ENCODE data around the gene OPRM1.
"Not testable (repeated sequence)": the region's sequence is repeated elsewhere in the genome, so short reads cannot be mapped to it uniquely, and the experiment has no call there.

Gene OPRM1

DNA sequence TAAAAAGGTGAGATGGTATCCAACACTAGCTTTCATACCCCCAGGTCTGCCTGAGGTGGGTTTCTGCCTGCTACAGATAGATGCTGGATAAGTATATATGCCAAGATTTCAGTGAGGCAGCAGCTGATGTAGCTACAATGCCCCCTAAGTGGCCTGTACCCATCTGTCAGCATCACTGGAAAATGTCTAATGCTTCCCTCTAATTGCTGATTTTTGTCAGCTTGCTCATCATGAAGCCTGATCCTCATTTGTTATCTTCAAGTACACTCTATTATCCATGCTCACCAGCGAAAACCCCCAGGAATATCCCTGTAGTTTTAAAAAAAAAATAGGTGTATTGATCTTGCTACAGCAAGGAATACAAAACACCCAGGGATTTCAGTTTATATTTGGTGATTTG lies 32.2 kb downstream of the OPRM1 start:
- H3K4me3 ChIP-seq (ENCODE audit: control insufficient read depth, low read depth, low read length): no peak overlapping the region
- TF ChIP-seq CTCF (conservative IDR thresholded peaks at IDR 0.05; ENCODE audit: control insufficient read depth, insufficient read depth, low read depth, low read length): no peak
- no peak for DNase-seq (ENCODE audit: low read depth)

GRCh38 chr6:154071711-154072110 lies 32.7 kb downstream of the OPRM1 start:
- no peak for DNase-seq (ENCODE audit: low read depth)
- no peak for TF ChIP-seq CTCF (conservative IDR thresholded peaks at IDR 0.05; ENCODE audit: control insufficient read depth, insufficient read depth, low read depth, low read length)
- H3K4me3 ChIP-seq (ENCODE audit: control insufficient read depth, low read depth, low read length): no peak overlapping the region

GRCh38 chr6:154078596-154078995 lies 39.6 kb downstream of the OPRM1 start:
- DNase-seq (ENCODE audit: low read depth); H3K4me3 ChIP-seq (ENCODE audit: control insufficient read depth, low read depth, low read length): not testable (repeated sequence)

- H3K4me3 ChIP-seq (ENCODE audit: control insufficient read depth, low read depth, low read length): no peak overlapping the region
- TF ChIP-seq CTCF (conservative IDR thresholded peaks at IDR 0.05; ENCODE audit: control insufficient read depth, insufficient read depth, low read depth, low read length): no peak
- DNase-seq (ENCODE audit: low read depth): no peak
Observed at GRCh38 chr6:154080461-154081189, 41.6 kb downstream of the OPRM1 start.

- no peak for DNase-seq (ENCODE audit: low read depth)
- TF ChIP-seq CTCF (conservative IDR thresholded peaks at IDR 0.05; ENCODE audit: control insufficient read depth, insufficient read depth, low read depth, low read length): no peak
- H3K4me3 ChIP-seq (ENCODE audit: control insufficient read depth, low read depth, low read length): no peak overlapping the region
Observed at GRCh38 chr6:154086510-154086909, 47.5 kb downstream of the OPRM1 start.

GRCh38 chr6:154092326-154092962 lies 53.4 kb downstream of the OPRM1 start:
- no peak for TF ChIP-seq CTCF (conservative IDR thresholded peaks at IDR 0.05; ENCODE audit: control insufficient read depth, insufficient read depth, low read depth, low read length)
- no peak for DNase-seq (ENCODE audit: low read depth)
- H3K4me3 ChIP-seq (ENCODE audit: control insufficient read depth, low read depth, low read length): no peak overlapping the region

- DNase-seq (ENCODE audit: low read depth): no peak
- TF ChIP-seq CTCF (conservative IDR thresholded peaks at IDR 0.05; ENCODE audit: control insufficient read depth, insufficient read depth, low read depth, low read length): no peak
- H3K4me3 ChIP-seq (ENCODE audit: control insufficient read depth, low read depth, low read length): no peak overlapping the region
Observed at GRCh38 chr6:154093231-154094044, 54.4 kb downstream of the OPRM1 start.
